GM08714 (cell line): Measurements from ENCODE around the gene FGGY.
"Not testable (repeated sequence)": the region's sequence is repeated elsewhere in the genome, so short reads cannot be mapped to it uniquely, and the experiment has no call there.

ENCODE experiments used
- H3K4me3 ChIP-seq: fragments of 200-500 bp; sonication (Bioruptor generic); 2 replicates; pipeline ENCODE4 v1.5.1; 2014; ENCODE audit warnings: mild to moderate bottlenecking, low read length, inconsistent platforms
- ZNF274 ChIP-seq: IDR thresholded peaks from 2 replicates; pipeline ENCODE4 v1.6.1; 2012; ENCODE audit warnings: mild to moderate bottlenecking, low read depth, low read length

Gene FGGY

DNA sequence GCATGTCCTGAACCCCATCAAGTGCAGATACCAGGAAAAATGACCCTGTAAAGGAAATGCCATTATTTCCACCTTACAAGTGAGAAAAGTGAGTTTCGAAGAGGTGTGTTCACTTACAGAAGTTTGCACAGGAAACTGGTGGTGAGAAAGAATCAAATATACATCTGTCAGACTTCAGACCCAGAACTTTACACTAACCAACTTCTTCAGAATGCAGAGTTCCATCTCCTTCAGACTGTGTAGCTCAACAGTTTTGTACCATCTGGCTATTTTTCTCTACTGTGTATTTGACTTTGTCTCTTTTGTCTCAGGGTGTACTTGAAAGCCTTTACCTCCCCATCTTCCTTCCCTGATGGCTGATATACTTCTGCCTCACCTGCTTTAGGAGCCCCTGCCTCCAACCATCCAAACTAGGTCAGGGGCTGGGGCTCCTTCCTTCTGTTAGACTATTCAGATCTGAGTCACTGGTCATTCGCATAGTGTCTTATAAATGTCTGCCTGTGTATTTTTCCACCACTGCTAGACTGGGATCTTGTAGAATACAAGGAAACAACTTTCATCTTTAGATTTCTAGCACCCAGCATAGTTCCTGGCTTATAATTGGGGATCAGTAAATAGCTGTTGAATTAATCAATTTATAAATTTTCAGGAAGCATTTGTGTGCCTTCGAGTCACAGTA lies 247.9 kb downstream of the FGGY start:
- TF ChIP-seq ZNF274, result no peak
- no peak overlapping the region for H3K4me3 ChIP-seq

DNA sequence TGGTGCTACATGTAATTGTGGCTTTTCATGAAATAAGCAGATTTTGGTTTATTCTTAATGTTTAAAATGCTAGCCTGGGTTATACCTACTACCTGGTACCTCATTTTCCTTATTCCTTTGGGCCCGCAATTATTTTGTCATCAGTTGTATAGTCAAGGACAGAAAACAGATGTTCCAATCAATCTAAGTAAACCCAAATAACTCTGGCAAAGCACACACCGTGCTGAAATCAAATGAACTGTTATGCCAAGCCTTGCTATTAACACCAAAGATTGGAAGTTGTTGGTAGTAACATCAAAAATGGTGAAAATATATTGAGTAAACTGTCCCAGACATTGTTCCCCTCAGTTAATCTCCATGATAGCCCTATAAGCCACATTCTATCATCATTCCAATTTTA lies 248.9 kb downstream of the FGGY start:
- no peak for TF ChIP-seq ZNF274
- no peak overlapping the region for H3K4me3 ChIP-seq

DNA sequence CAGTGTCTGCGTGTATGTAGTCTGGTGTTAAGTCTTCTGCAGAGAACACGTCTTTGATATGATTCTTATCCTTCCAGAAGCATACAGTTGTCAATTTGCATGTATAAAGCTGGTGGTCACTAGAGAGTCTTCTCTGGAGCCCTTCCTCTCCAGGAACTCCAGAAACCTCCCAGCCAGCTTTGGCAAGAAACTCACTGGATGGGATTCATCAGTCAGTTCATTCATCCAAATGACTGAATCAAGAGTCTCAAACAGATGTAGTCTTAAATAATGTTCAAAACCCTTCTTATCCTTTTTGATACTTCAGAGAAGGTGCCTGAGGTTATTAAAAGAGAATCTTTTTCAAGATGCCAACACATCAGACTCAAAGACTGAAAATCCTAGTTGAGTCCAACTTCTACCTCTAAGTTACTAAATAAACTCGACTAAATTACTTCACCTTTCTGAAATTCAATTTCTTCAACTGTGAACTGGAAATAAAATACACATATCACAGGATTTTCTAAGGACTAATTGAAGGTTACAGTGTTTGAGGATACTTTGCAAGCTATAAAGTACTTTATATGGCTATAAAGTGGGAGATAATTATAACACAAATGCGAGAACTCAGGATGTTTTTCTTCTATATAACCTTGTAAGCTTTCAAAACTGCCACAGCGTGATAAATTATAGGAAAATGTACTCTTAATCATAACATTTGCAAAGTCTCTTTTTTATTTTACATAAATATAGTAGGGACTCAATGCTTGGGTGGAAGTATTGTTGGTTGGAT lies 252.4 kb downstream of the FGGY start:
- TF ChIP-seq ZNF274, result no peak

DNA sequence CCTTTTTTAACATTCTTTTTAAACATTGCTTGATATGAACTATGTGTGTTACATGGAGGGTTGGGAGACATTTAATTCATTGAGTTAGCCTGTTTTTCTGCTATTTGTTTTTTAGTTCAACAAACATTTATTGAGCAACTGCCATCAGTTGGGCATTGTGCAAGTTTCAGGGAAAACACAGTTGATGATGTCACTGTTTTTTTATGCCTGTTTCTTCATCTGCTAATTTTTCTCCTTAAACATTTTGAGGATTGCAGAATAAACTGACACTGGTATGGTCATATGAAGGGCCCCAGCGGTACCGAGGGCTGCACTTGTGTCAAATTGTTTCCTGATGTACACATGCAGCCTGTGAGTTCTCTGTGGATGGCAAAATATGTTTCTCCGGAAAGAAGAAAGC lies 253.0 kb downstream of the FGGY start:
- H3K4me3 ChIP-seq, result no peak overlapping the region
- TF ChIP-seq ZNF274, result no peak

More for the DNA sequence above, 252.4 kb downstream of the FGGY start:
- H3K4me3 ChIP-seq, result no peak overlapping the region

DNA sequence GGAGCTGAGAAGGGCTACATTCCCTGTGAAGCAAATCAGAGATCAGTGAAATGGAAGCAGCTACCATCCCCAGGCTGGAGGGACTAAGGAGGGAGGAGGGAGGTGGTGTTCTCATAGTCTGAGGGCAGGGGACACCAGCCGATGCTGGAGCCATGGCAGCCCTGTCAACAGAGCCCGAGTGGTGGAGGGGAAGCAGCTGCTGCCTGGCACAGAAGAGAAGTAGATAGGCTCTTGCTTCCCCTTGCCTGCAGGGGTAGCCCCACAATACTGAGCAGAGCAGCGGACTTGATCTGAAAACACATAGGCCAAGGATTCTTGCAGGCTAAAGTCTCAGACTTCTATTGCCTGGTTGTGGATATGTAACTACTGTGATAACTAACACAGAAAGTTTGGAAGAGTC lies 255.1 kb downstream of the FGGY start:
- TF ChIP-seq ZNF274, result no peak

DNA sequence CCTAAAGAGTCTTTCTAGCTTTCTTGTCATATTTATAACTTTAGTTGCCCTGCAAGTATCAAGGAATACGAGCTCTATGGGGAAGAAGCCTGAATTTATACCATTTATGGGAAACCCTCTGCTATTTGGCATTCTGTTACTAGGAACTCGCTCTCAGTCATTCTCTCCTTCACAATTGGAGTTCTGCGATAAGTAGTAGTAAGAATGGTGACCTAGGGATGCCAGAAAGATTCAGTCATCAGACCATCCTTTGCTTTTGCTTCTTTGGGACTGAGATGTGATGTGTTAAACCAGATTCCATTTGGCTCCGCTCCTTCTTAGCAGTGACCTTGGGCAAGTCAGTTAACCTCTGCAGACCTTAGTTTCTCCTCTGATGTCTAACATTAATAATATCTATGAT lies 256.5 kb downstream of the FGGY start:
- no peak for TF ChIP-seq ZNF274
- H3K4me3 ChIP-seq, result no peak overlapping the region

More for the DNA sequence above, 255.1 kb downstream of the FGGY start:
- no peak overlapping the region for H3K4me3 ChIP-seq

DNA sequence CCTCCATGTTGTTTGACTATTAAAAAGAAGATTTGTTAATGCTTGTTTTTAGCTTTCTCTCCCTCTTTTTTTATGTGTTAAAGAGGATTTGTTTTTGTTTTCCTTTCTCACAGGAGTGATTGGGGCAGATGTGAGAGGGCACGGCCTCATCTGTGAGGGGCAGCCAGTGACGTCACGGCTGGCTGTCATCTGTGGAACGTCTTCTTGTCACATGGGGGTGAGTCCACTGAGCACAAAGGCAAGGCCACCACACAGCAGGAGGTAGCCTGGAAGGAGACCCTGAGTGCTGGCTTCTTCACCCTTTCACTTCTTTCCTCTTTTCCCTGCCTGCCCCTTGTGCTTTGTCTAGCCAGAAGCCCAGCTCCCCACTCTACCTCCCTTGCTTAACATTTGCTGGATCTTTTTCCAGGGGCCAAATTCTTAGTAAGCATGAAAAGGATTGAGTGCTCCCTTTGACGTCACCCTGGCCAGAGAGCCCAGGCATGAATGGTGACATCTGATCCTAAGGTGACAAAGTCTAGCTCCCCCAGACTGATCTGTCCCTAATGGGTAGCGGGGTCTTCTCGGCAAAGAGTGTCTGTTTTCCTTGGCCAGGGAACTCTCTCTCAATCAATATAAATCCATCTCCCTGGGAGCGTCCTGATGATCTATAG lies 257.2 kb downstream of the FGGY start:
- H3K4me3 ChIP-seq, result no peak overlapping the region
- TF ChIP-seq ZNF274, result no peak

DNA sequence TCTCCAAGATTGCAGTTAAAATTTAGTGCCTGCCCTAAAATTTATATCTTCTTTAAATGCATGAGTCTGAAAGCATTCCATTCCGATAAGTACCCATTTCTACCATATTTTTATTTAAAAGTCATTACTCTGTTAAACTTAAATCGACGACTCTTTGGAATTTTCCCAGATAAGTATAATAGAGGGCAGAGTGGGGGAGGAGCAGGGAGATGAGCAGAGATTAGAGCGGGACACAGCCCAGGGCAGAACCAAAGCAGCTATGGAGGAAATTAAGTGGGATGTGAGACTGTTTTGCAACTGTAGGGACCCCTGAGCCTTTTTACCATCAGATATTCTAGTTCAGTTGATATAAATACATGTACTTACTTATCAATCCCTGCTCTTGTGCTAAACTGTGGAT lies 257.9 kb downstream of the FGGY start:
- TF ChIP-seq ZNF274, result no peak
- no peak overlapping the region for H3K4me3 ChIP-seq

DNA sequence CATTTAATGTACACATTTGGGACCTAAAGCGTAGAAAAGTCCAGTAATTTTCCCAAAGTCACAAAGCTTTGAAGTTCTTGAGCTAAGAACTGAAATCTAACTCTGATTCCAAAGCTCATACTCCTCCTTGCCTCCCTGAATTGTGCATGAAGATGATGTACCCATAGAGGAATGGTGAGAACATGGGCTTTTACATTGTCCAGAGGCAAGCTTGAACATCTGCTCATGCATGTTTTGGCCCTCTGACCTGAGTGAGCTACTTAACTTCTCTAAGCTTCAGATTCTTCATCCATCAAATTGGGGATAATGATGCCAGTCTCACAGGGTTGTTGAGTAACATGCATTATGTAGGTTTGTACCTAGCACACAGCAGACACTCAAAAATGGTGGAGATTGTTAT lies 259.5 kb downstream of the FGGY start:
- TF ChIP-seq ZNF274, result no peak
- H3K4me3 ChIP-seq, result no peak overlapping the region

DNA sequence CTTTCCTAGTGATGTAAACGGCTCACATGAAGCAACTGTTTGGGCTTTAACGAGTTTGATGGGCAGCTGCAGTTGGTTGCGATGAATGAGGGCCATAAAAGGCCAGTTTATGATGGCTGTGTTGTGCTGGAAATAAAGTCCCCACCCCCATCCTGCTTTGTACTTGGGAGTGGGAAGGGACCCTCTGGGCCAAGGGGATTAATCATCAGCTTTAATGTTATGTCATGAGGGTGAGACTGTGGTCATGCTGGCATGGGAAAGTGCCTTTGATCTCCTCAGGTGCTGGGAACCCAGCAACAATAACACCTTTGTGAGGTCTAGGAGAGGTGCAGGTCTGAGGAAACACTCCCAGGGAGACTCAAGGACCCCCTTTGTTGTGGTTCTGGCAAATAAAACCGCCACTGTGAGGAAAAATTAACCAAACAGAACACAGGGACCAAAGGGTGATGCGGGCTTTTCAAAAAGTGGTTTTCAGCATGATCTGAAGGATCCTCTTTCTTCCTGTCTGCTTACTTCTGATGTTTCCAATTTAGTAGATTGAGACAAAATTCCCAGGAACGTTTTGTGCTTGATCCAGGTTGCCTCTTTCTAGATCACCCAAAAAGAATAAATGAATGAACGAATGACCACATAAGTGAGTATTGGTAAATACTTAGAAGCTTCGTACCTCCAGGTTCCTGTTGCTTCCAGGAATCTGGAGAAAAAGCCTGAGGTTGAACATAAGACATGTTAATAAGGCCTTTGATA lies 260.1 kb downstream of the FGGY start:
- no peak for TF ChIP-seq ZNF274
- H3K4me3 ChIP-seq, result no peak overlapping the region

DNA sequence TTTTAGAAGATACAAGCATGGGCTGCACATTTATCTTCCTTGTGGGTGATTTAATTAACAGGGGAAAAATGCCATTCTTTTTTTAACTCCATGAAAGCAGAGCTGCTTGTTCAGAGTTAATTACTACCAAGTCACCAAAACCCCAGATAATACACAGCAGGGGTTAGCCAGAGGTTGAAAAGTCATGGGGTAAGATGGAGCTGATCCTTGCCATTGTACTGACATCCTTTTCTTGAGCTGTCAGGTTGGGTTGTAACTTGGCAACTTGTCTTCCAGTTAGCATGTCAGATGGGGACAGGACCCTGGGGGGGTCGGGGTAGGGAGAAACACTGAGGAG lies 260.6 kb downstream of the FGGY start:
- no peak for TF ChIP-seq ZNF274
- no peak overlapping the region for H3K4me3 ChIP-seq

DNA sequence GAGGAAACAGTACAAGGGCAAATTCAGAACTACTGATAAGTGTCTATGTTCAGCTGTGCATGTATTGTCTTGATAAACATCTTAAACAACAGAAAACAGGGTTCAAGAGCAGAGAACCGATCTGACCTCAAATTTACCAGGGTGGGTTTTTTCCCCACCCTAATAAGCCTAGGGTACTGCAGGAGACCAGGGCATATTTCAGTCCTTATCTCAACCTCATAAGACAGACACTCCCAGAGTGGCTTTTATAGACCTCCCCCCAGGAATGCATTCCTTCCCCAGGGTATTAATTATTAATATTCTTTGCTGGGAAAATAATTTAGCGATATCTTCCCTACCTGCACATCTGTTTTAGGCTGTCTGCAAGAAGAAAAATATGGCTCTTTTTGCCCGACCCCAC lies 261.7 kb downstream of the FGGY start:
- not testable (repeated sequence) for H3K4me3 ChIP-seq

DNA sequence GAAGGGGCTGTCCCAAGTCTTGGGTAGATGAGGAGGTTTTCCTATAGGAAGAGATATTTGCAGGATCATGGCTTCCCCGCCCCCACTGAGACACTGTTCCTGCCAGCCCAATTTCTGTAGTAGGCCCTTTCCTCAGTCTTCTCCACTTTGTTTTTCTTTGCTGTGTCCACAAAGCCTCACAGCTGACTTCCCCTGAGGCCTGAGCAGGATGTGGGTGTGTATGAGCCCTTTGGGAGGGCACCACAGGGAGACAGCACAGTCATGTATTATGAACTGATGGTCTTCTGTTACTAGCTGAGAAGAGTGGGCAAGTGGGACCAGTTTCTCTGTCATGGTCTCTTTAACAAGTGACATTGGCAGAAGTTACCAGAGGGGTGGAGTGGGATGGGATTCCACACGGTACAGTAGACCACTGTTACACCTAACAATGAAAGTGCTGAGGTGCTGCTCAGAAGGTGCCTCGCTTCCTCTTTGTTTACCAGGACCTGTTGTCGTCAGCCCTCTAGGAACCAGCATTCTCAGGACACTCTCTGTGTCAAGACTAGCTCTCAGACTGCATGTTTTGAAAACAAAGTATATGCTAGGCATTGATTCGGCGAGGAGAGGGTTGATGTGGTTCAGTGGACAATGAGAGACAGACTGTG lies 264.0 kb downstream of the FGGY start:
- no peak for TF ChIP-seq ZNF274

DNA sequence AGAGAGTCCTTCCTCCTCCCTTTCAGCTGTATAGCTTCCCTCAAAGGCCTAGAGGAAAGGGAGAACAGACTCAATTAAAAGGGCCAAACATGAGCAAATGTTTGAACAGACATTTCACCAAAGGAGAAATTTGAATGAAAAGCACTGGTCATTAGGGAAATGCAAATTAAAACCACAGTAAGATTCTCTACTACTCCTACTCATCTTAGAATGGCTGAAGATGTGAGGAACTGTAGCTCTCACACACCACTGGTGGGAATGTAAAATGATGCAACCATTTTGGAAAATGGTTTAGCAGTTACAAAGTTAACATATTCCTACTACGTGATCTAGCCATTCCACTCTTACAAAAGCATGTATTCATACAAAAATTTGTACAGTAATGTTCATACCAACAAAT lies 264.9 kb downstream of the FGGY start:
- TF ChIP-seq ZNF274, result no peak
- no peak overlapping the region for H3K4me3 ChIP-seq

More for the DNA sequence above, 264.0 kb downstream of the FGGY start:
- H3K4me3 ChIP-seq, result no peak overlapping the region
